ENCODE measurements around the gene SLC35B1. TPM values are rescaled to one million over a fixed set of nuclear protein-coding genes. Genes with fewer than 3 reads are reported as not detected.

SLC35B1 gene
- total RNA-seq, 1 experiment from 2014 or later = 55.9 TPM

GRCh38 chr17:49677933-49678847 lies 29.6 kb downstream of the SLC35B1 start, which contains the start of gene SPOP:
TSS of gene SPOP (minus strand) at chr17:49678097. CDS start at chr17:49622810, 55,287 bp downstream.
- POLR2A ChIA-PET = interaction anchor here (1.0 to 1.3 kb wide), 4 partner anchors 90 to 138 kb away, joined by 3 to 5 read pairs (median 4); partner anchors contain the start of genes KAT7 and NXPH3
- CTCF ChIA-PET = interaction anchor here (0.7 to 1.9 kb wide), 9 partner anchors 9 to 285 kb away, joined by 3 to 11 read pairs (median 4); partner anchors contain the start of genes FAM117A and SLC35B1
- peaks cover 18% of the 10 kb centered on the region for H3K4me1 Mint-ChIP-seq
- TF ChIP-seq FOXP4 (CRISPR knock-in tag; IDR thresholded peaks at IDR 0.05) (peak; percentile 95), PRDM15 (CRISPR knock-in tag; IDR thresholded peaks at IDR 0.05) (peak; percentile 40), STAT6 (CRISPR knock-in tag; conservative IDR thresholded peaks at IDR 0.05; ENCODE audit: low read depth) (no peak), HMGA2 (CRISPR knock-in tag; IDR thresholded peaks at IDR 0.05) (no peak), GABPB1 (CRISPR knock-in tag; IDR thresholded peaks at IDR 0.05) (peak; percentile 63; the same call in 1 of the 2 replicates), FOXK1 (CRISPR knock-in tag; IDR thresholded peaks at IDR 0.05) (peak; percentile 94), TEAD4 (CRISPR knock-in tag; IDR thresholded peaks at IDR 0.05) (no peak), ZNF425 (CRISPR knock-in tag; conservative IDR thresholded peaks at IDR 0.05) (no peak), ETV6 (CRISPR knock-in tag; IDR thresholded peaks at IDR 0.05) (peak; percentile 99), NR3C1 (CRISPR knock-in tag; conservative IDR thresholded peaks at IDR 0.05; ENCODE audit: low read depth) (no peak), ZNF416 (CRISPR knock-in tag; IDR thresholded peaks at IDR 0.05) (no peak), CBFB (CRISPR knock-in tag; IDR thresholded peaks at IDR 0.05; ENCODE audit: low read depth) (peak; percentile 87; the same call in 1 of the 2 replicates), ZBTB21 (CRISPR knock-in tag; IDR thresholded peaks at IDR 0.05; ENCODE audit: borderline replicate concordance) (0 out of 2 replicates have a peak, but pooled peaks have one; percentile 68), ESRRA (CRISPR knock-in tag; IDR thresholded peaks at IDR 0.05; ENCODE audit: borderline replicate concordance) (peak; percentile 78; the same call in 1 of the 2 replicates), E2F1 (CRISPR knock-in tag; IDR thresholded peaks at IDR 0.05) (peak; percentile 90), MYBL2 (CRISPR knock-in tag; IDR thresholded peaks at IDR 0.05) (peak; percentile 88), NR1H2 (CRISPR knock-in tag; IDR thresholded peaks at IDR 0.05) (no peak), TEAD1 (CRISPR knock-in tag; IDR thresholded peaks at IDR 0.05) (peak; percentile 98), ATF2 (CRISPR knock-in tag; IDR thresholded peaks at IDR 0.05; ENCODE audit: borderline replicate concordance, low read depth) (no peak), PRRX2 (CRISPR knock-in tag; IDR thresholded peaks at IDR 0.05) (no peak), KAT7 (CRISPR knock-in tag; IDR thresholded peaks at IDR 0.05; ENCODE audit: borderline replicate concordance) (no peak)
- TF ChIP-seq, protein P1, sequence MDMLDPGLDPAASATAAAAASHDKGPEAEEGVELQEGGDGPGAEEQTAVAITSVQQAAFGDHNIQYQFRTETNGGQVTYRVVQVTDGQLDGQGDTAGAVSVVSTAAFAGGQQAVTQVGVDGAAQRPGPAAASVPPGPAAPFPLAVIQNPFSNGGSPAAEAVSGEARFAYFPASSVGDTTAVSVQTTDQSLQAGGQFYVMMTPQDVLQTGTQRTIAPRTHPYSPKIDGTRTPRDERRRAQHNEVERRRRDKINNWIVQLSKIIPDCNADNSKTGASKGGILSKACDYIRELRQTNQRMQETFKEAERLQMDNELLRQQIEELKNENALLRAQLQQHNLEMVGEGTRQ (CRISPR knock-in tag; IDR thresholded peaks at IDR 0.05) = no peak

More at GRCh38 chr17:49677933-49678847, 29.6 kb downstream of the SLC35B1 start, which contains the start of gene SPOP:
- ATAC-seq = peak; percentile 97
- Mint-ChIP-seq H3K9me3 (peaks cover 6% of the 10 kb centered on the region), H3K4me3 (peak within 1 kb of the TSS; percentile 88), H3K27ac (peak within 1 kb of the TSS; percentile 96), H3K27me3 (ENCODE audit: low read depth) (peaks cover 38% of the 10 kb centered on the region), H3K36me3 (peaks cover 17% of the 10 kb centered on the region)
- DNase-seq (ENCODE audit: low spot score) = peak; percentile 99

Data from WTC11 (cell line).